GM18867 (cell line): ENCODE measurements around the gene EN1.

ENCODE experiments used
- ATAC-seq: cut with Tn5 transposase; IDR thresholded peaks from one replicate; pipeline ENCODE4 v1.9.1; 2021; ENCODE audit warnings: mild to moderate bottlenecking, moderate library complexity; ENCODE audit not compliant: unreplicated experiment

EN1 gene

GRCh38 chr2:118826093-118826492, 21.4 kb downstream of the EN1 start:
- no peak for ATAC-seq

DNA sequence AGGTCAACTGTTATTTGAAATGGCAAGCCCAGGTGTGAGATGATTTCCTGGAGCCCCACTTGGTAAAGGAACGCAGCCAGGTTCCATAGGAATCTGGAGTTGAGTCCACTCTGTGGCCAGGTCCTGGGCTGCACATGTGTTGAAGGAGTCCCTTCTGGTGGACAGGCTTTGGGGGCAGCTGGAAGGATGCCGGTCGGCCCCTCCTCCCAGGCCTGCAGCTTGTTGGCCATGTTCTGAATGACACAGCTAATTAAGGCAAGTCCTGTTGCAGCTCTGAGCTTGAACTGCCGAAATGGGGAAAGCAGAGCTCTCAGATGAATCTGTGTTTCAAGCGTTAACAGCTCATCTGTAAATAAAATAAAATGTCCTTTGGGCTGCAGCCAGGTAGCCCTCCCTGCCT, 23.8 kb downstream of the EN1 start:
- ATAC-seq: no peak

DNA sequence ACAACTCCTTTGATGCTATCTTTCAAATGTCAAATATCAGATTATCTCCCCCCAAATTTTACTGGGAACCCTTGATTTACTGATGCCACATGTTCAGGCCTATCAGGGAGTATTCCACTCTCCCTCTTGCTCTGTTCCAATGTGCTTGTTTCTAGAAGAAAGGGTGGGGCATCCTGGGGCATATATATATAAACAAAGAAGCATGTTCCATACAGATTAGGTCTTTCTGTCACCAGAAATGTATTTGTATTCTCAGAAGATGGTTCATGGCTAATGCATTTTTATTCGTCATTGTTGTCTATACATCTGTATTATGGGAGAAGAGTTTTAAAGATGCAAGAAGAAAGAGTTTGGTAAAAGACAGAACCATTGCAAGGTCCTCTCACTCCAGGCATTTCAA, 24.9 kb downstream of the EN1 start:
- no peak for ATAC-seq

- ATAC-seq: no peak
Observed at GRCh38 chr2:118822015-118822414, 25.4 kb downstream of the EN1 start.

DNA sequence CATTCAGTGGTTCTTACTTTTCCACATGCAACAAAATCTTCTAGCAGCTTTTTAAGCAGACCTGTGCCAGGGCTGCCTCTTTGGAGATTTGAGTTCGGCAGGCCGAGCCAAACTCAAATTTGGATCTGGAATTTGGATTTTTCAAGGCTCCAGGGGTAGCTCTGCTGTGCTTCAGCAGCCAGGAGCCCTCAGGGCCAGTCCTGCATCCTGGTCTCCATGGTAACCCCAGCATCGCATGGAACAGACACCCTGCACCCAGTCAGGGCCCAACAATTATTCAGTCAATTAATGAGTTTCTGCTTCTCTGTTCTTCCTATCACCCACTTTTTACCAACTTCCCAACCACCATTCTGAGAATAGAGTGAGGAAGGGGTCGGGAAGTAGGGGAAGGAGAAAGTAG, 30.0 kb downstream of the EN1 start:
- ATAC-seq: no peak

- ATAC-seq: no peak
Observed at GRCh38 chr2:118816669-118817068, 30.8 kb downstream of the EN1 start.

- no peak for ATAC-seq
Observed at GRCh38 chr2:118815731-118816130, 31.7 kb downstream of the EN1 start.

- no peak for ATAC-seq
Observed at GRCh38 chr2:118815314-118815713, 32.1 kb downstream of the EN1 start.

GRCh38 chr2:118814368-118814767, 33.1 kb downstream of the EN1 start:
- ATAC-seq: no peak

DNA sequence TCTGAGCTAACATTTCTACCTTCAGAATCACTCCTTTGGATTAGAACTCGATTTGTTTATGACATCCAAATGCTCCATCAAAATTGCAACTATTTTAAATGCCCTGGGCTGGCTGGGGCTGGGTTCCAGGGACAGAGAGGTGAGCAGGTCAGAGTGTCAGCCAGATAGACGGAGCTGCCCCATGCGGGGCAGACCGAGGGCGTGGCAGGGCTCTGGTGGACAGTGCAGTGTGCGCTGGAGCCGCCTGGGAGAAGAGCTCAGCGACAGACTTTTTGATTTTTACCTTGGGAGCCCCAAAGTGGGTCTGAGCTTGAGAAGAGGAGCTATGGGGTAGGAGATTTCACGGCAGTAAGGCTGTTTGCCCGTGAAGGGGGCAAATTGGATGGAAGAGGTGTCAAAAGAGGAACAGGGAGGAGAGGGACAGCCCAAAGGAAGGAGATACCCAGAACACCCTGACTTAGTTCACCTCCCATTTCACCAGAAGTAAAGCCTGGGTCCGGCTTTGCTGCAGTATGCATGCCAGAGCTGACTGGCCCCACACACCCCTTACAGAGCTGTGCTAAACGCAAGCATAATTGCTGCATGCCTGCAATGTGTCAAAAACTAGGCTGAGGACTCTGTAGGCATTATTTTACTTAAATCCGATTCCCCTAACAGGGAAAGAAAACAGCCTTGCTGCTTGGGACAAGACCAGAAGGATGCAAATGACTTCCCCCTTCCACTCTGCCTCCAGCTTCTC, 33.7 kb downstream of the EN1 start:
- no peak for ATAC-seq

- ATAC-seq: no peak
Observed at GRCh38 chr2:118813111-118813510, 34.3 kb downstream of the EN1 start.

GRCh38 chr2:118812552-118812951, 34.9 kb downstream of the EN1 start:
- no peak for ATAC-seq

- no peak for ATAC-seq
Observed at GRCh38 chr2:118811514-118812115, 35.8 kb downstream of the EN1 start.

- ATAC-seq: no peak
Observed at GRCh38 chr2:118810766-118811165, 36.7 kb downstream of the EN1 start.

- ATAC-seq: no peak
Observed at GRCh38 chr2:118808429-118808809, 39.0 kb downstream of the EN1 start.

DNA sequence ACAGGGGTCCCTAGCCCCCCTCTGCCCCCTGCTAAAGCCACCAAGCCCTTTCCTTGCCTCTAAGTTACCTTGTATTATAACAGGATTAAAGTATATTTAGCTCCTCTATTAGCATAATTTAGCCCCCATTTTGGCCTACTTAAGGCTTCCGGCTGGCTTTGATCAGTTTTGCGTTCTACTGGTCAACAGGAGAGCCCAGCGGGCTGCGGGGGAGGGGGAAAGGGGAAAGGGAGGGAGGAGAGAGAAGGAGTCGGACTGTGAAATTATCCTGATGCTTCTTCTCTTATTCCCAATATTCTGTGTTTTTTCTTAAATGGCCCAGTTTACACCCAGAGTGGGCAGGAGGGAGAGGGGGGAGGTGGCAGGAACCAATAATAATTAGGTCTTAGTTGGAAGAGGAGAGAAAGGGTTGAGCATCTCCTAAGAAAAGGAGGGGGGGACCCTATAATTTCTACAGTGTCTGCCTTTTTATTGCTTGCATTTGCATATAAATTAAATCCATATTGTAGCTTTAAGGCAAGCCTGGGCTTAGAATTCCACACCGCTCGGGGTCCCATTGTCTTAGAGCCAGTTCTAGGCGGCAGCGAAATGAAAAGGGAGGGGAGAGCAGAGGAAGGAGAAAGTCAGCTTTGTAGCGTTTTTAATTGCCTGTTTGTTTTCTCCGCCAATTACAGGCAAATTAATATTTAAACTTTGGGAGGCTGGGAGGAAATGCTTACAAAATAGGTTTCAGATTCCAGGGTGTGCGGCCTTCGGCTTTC, 39.6 kb downstream of the EN1 start:
- ATAC-seq: no peak

DNA sequence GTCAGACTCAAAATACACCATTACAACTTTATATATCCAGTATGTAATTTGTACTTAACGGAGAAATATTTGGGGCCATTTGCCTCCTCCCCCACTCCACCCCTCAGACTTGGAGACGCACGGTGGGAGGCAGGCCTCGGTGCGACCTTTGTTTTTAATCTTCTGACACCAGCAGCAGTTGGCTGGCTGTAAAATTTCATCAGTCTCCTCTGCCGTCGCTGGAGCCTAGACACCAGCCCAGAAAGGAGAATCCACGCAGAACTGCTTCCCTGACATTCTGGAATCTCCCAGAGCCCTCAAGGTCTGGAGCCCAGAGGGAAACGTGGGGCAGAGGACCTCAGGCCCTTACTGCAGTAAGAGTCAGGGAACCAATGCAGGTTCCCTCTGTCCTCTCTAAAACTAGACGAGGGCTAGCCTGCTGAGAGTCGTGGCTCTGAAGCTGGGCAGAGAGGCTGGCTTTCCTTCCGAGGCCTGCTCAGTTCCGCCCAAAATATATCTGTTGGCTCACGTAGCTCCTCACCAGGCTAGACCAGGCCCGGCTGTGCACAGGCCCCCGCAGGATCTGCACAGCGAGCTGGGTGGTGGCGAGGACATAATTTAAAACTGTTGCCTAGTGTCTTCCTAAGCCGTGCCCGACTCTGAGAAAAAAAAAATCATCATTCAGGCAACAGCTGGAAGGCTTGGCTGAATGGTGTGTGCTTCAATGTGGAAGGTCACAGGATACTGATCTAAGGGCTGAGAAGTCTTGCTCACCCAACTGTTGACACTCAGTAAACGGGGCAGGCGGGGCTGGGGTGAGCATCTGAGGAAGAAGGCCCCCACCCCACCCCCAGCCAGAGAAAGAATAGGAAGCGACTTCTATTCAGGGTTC, 40.4 kb downstream of the EN1 start:
- no peak for ATAC-seq

GRCh38 chr2:118805064-118805690, 42.3 kb downstream of the EN1 start:
- ATAC-seq: no peak

- ATAC-seq: no peak
Observed at GRCh38 chr2:118803012-118803411, 44.4 kb downstream of the EN1 start.

GRCh38 chr2:118801151-118801550, 46.3 kb downstream of the EN1 start:
- ATAC-seq: no peak

DNA sequence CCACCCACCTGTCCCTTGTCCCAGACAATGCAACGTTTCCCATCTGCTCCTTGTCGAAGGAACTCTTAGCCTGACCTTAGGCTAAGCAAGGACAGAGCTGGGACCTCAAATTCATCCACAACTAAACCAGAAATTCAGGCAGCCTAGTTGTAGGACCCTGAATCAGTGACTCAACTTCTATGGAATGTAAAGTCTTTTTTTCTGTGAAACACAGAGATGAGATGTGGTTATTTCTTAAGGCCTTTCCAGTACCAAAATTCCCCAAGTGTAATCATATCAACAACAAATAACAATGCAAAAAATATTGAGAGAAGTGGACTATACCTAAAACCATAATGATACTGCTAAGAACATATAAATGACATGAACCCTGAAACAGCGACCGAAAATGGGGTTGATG, 46.7 kb downstream of the EN1 start:
- no peak for ATAC-seq
